Keratinocyte (primary cell): ENCODE data around the gene JAK1.

Experiments used
- CTCF ChIP-seq, 3 experiments: IDR thresholded peaks in 1 of 3; conservative IDR thresholded peaks in 1 of 3; optimal IDR thresholded peaks in 1 of 3; 2 replicates in 2 of 3; 3 replicates in 1 of 3; pipeline versions ENCODE3 to v1.5.1; 2011; ENCODE audit warnings: low read length in 3 of 3, mild to moderate bottlenecking in 3 of 3, moderate library complexity in 2 of 3, control low read depth in 1 of 3, inconsistent platforms in 1 of 3; ENCODE audit not compliant: insufficient read depth in 2 of 3; ENCODE audit errors: extremely low read depth in 1 of 3
- EZH2 ChIP-seq: IDR thresholded peaks from one replicate; pipeline ENCODE4 v1.6.1; 2012; ENCODE audit warnings: inconsistent platforms, mild to moderate bottlenecking, low read length, moderate library complexity

- TF ChIP-seq CTCF (optimal IDR thresholded peaks at IDR 0.05 in 1 of 3, IDR thresholded peaks at IDR 0.05 in 1 of 3, conservative IDR thresholded peaks at IDR 0.05 in 1 of 3; ENCODE audit: extremely low read depth in 1 of 3, insufficient read depth in 2 of 3, low read length in 3 of 3) (no peak), EZH2 (no peak)
Measured at GRCh38 chr1:64848803-64849202, 117.5 kb downstream of the JAK1 start.
